K562 (cell line): ENCODE data around the gene ICAM1. TPM values are rescaled to one million over a fixed set of nuclear protein-coding genes. Genes with fewer than 3 reads are reported as not detected.

Experiments used
- BHLHE40 ChIP-seq: IDR thresholded peaks from 2 replicates; pipeline ENCODE4 v1.6.1; 2011; ENCODE audit warnings: low read length, improper control_type of control experiment
- CBX3 ChIP-seq, 2 experiments: IDR thresholded peaks; 1 replicate in 1 of 2; 2 replicates in 1 of 2; pipeline ENCODE4 v1.6.1; 2012; ENCODE audit warnings: inconsistent platforms in 2 of 2, low read length in 2 of 2, borderline replicate concordance in 1 of 2, control low read depth in 1 of 2
- CCAR2 ChIP-seq: fragments of 200-400 bp; formaldehyde crosslinking; IDR thresholded peaks from 2 replicates; pipeline ENCODE4 v1.6.1; 2017; ENCODE audit warnings: mild to moderate bottlenecking, low read depth, low read length
- CREB1 ChIP-seq, 2 experiments: sonication (generic) in 1 of 2; formaldehyde crosslinking in 1 of 2; IDR thresholded peaks; 2 replicates each; pipeline versions ENCODE4 v1.6.1 to v1.8.0; 2012 to 2022; ENCODE audit warnings: inconsistent platforms in 1 of 2, mild to moderate bottlenecking in 1 of 2, missing genetic modification reagents in 1 of 2, moderate library complexity in 1 of 2
- E2F3 ChIP-seq: fragments of 250-450 bp; sonication (Bioruptor Pico); IDR thresholded peaks from 2 replicates; pipeline ENCODE4 v1.4.0; 2020; ENCODE audit warnings: mild to moderate bottlenecking
- FIP1L1 ChIP-seq: fragments of 200-400 bp; formaldehyde crosslinking; IDR thresholded peaks from 2 replicates; pipeline ENCODE4 v1.6.1; 2018; ENCODE audit warnings: mild to moderate bottlenecking, low read depth, low read length; ENCODE audit not compliant: poor library complexity, severe bottlenecking
- FOSL1 ChIP-seq: fragments of 200-800 bp; sonication (Bioruptor generic); conservative IDR thresholded peaks from 2 replicates; pipeline ENCODE4 v1.6.1; 2016; ENCODE audit warnings: missing genetic modification characterization, missing compliant biosample characterization
- FOXA1 ChIP-seq: fragments of 450-650 bp; IDR thresholded peaks from 2 replicates; pipeline ENCODE4 v1.6.1; 2016; ENCODE audit warnings: mild to moderate bottlenecking, borderline replicate concordance
- HMGN3 ChIP-seq: IDR thresholded peaks from 2 replicates; pipeline ENCODE4 v1.6.1; 2011; ENCODE audit warnings: borderline replicate concordance, low read depth, mild to moderate bottlenecking, mixed read lengths, low read length; ENCODE audit not compliant: insufficient read length; ENCODE audit errors: extremely low read depth
- KAT7 ChIP-seq: sonication (generic); formaldehyde crosslinking; IDR thresholded peaks from 2 replicates; pipeline ENCODE4 v1.8.0; 2022; ENCODE audit warnings: missing genetic modification reagents, mild to moderate bottlenecking, borderline replicate concordance
- MED1 ChIP-seq: sonication (generic); formaldehyde crosslinking; IDR thresholded peaks from 2 replicates; pipeline ENCODE4 v1.8.1; 2023; ENCODE audit warnings: missing genetic modification reagents, borderline replicate concordance
- NCOR1 ChIP-seq: fragments of 450-650 bp; IDR thresholded peaks from 2 replicates; pipeline ENCODE4 v1.6.1; 2016; ENCODE audit warnings: mild to moderate bottlenecking, moderate library complexity
- ZNF232 ChIP-seq: sonication (generic); formaldehyde crosslinking; IDR thresholded peaks from 2 replicates; pipeline ENCODE4 v1.8.0; 2022; ENCODE audit warnings: mild to moderate bottlenecking, missing genetic modification reagents
- ZNF3 ChIP-seq: fragments of 250-450 bp; sonication (Bioruptor Pico); IDR thresholded peaks from 2 replicates; pipeline ENCODE4 v1.5.0; 2021; ENCODE audit warnings: mild to moderate bottlenecking, moderate library complexity
- ZNF830 ChIP-seq: fragments of 250-450 bp; sonication (Bioruptor Pico); IDR thresholded peaks from 2 replicates; pipeline ENCODE4 v1.5.0; 2021; ENCODE audit warnings: mild to moderate bottlenecking
- polyA plus RNA-seq, 8 experiments: library from polyadenylated mRNA; depleted of rRNA in 4 of 8; stranded (reverse) in 5 of 8; unstranded in 3 of 8; fragments of >200 nt; fragmentation: Nextera tagmentation in 2 of 8; fragmentation: Illumina TruSeq in 1 of 8; extraction: Ambion mirVana in 2 of 8; extraction: Trizol in 1 of 8; gene quantifications; 2 replicates each; pipeline versions ENCODE4 v1.2.1 to v1.2.3, GENCODE V29; 2011 to 2014; ENCODE audit warnings: inconsistent platforms in 1 of 8, missing spikeins in 1 of 8
- total RNA-seq, 7 experiments: library from RNA; depleted of rRNA in 6 of 7; stranded (reverse); fragments of >200 nt in 6 of 7; fragmentation: Illumina TruSeq in 2 of 7; extraction: Trizol in 2 of 7; gene quantifications; 2 replicates each; pipeline versions ENCODE4 v1.2.1 to v1.2.3, GENCODE V29; 2011 to 2021; ENCODE audit warnings: low replicate concordance in 1 of 7
- TF ChIP-seq, protein P1 (sequence below): sonication (generic); formaldehyde crosslinking; IDR thresholded peaks from 2 replicates; pipeline ENCODE4 v1.8.1; 2022; ENCODE audit warnings: missing genetic modification reagents
- TF ChIP-seq, protein P2 (sequence below): sonication (generic); formaldehyde crosslinking; IDR thresholded peaks from 2 replicates; pipeline ENCODE4 v1.8.0; 2023; ENCODE audit warnings: mild to moderate bottlenecking, missing genetic modification reagents
- TF ChIP-seq, protein P3 (sequence below): sonication (generic); formaldehyde crosslinking; IDR thresholded peaks from 2 replicates; pipeline ENCODE4 v1.8.0; 2022; ENCODE audit warnings: missing genetic modification reagents, mild to moderate bottlenecking, borderline replicate concordance
- TF ChIP-seq, protein P4 (sequence below): fragments of 250-450 bp; sonication (Bioruptor Pico); IDR thresholded peaks from 2 replicates; pipeline ENCODE4 v1.5.0; 2022; ENCODE audit warnings: mild to moderate bottlenecking

Gene ICAM1
- total and polyA plus RNA-seq, 9 of the 15 experiments (the other 6 are each of a cell fraction or from before 2014, with no cell fraction given) = 2.3 to 24.4 (median 13.4) TPM

DNA sequence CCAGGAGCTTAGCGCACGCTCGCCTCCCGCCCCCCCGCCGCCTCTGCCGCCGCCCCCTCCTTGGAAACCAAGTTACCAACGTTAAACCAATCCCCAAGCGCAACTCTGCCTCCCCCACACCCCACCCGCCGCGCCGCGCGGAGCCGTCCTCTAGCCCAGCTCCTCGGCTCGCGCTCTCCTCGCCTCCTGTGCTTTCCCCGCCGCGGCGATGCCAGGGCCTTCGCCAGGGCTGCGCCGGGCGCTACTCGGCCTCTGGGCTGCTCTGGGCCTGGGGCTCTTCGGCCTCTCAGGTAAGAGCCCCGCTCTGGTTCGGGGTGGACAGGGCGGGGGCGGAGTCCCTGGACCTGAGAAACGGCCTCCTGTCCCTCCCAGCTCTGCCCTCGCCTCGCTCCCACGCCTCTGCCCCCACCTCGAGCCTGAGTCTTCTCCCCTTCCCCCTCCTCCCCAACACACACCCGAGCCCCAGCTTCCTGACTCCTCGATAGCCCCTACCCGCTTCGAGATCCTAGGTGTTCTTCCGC lies 19.0 kb downstream of the ICAM1 start, which contains the start of gene ICAM5 (continued):
- TF ChIP-seq ZNF232 (CRISPR knock-in tag) = no peak
- TF ChIP-seq, protein P1, sequence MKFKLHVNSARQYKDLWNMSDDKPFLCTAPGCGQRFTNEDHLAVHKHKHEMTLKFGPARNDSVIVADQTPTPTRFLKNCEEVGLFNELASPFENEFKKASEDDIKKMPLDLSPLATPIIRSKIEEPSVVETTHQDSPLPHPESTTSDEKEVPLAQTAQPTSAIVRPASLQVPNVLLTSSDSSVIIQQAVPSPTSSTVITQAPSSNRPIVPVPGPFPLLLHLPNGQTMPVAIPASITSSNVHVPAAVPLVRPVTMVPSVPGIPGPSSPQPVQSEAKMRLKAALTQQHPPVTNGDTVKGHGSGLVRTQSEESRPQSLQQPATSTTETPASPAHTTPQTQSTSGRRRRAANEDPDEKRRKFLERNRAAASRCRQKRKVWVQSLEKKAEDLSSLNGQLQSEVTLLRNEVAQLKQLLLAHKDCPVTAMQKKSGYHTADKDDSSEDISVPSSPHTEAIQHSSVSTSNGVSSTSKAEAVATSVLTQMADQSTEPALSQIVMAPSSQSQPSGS (CRISPR knock-in tag) = no peak
- TF ChIP-seq FOXA1 = no peak
- TF ChIP-seq MED1 = no peak
- TF ChIP-seq, protein P2, sequence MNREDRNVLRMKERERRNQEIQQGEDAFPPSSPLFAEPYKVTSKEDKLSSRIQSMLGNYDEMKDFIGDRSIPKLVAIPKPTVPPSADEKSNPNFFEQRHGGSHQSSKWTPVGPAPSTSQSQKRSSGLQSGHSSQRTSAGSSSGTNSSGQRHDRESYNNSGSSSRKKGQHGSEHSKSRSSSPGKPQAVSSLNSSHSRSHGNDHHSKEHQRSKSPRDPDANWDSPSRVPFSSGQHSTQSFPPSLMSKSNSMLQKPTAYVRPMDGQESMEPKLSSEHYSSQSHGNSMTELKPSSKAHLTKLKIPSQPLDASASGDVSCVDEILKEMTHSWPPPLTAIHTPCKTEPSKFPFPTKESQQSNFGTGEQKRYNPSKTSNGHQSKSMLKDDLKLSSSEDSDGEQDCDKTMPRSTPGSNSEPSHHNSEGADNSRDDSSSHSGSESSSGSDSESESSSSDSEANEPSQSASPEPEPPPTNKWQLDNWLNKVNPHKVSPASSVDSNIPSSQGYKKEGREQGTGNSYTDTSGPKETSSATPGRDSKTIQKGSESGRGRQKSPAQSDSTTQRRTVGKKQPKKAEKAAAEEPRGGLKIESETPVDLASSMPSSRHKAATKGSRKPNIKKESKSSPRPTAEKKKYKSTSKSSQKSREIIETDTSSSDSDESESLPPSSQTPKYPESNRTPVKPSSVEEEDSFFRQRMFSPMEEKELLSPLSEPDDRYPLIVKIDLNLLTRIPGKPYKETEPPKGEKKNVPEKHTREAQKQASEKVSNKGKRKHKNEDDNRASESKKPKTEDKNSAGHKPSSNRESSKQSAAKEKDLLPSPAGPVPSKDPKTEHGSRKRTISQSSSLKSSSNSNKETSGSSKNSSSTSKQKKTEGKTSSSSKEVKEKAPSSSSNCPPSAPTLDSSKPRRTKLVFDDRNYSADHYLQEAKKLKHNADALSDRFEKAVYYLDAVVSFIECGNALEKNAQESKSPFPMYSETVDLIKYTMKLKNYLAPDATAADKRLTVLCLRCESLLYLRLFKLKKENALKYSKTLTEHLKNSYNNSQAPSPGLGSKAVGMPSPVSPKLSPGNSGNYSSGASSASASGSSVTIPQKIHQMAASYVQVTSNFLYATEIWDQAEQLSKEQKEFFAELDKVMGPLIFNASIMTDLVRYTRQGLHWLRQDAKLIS = no peak; the same call in 1 of the 2 replicates
- TF ChIP-seq CCAR2 = no peak
- TF ChIP-seq, protein P3, sequence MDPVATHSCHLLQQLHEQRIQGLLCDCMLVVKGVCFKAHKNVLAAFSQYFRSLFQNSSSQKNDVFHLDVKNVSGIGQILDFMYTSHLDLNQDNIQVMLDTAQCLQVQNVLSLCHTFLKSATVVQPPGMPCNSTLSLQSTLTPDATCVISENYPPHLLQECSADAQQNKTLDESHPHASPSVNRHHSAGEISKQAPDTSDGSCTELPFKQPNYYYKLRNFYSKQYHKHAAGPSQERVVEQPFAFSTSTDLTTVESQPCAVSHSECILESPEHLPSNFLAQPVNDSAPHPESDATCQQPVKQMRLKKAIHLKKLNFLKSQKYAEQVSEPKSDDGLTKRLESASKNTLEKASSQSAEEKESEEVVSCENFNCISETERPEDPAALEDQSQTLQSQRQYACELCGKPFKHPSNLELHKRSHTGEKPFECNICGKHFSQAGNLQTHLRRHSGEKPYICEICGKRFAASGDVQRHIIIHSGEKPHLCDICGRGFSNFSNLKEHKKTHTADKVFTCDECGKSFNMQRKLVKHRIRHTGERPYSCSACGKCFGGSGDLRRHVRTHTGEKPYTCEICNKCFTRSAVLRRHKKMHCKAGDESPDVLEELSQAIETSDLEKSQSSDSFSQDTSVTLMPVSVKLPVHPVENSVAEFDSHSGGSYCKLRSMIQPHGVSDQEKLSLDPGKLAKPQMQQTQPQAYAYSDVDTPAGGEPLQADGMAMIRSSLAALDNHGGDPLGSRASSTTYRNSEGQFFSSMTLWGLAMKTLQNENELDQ (CRISPR knock-in tag) = no peak
- no peak for TF ChIP-seq BHLHE40
- TF ChIP-seq, protein P4, sequence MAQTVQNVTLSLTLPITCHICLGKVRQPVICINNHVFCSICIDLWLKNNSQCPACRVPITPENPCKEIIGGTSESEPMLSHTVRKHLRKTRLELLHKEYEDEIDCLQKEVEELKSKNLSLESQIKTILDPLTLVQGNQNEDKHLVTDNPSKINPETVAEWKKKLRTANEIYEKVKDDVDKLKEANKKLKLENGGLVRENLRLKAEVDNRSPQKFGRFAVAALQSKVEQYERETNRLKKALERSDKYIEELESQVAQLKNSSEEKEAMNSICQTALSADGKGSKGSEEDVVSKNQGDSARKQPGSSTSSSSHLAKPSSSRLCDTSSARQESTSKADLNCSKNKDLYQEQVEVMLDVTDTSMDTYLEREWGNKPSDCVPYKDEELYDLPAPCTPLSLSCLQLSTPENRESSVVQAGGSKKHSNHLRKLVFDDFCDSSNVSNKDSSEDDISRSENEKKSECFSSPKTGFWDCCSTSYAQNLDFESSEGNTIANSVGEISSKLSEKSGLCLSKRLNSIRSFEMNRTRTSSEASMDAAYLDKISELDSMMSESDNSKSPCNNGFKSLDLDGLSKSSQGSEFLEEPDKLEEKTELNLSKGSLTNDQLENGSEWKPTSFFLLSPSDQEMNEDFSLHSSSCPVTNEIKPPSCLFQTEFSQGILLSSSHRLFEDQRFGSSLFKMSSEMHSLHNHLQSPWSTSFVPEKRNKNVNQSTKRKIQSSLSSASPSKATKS = no peak
- TF ChIP-seq NCOR1 = no peak
- TF ChIP-seq CREB1 (IDR thresholded peaks at IDR 0.05) = no peak
- no peak for TF ChIP-seq CREB1 (CRISPR knock-in tag; IDR thresholded peaks at IDR 0.05)
- TF ChIP-seq HMGN3 = peak; percentile 42
- TF ChIP-seq FOSL1 (tag) = no peak
- no peak for TF ChIP-seq E2F3 (CRISPR knock-in tag)
- no peak for TF ChIP-seq CBX3 (IDR thresholded peaks at IDR 0.05; ENCODE audit: borderline replicate concordance in 1 of 2, low read length in 2 of 2)
- TF ChIP-seq ZNF830 = no peak
- TF ChIP-seq KAT7 (CRISPR knock-in tag) = no peak
- no peak for TF ChIP-seq FIP1L1
- no peak for TF ChIP-seq ZNF3 (CRISPR knock-in tag)
